ENCODE measurements around the gene GSTK1.

GSTK1 gene

DNA sequence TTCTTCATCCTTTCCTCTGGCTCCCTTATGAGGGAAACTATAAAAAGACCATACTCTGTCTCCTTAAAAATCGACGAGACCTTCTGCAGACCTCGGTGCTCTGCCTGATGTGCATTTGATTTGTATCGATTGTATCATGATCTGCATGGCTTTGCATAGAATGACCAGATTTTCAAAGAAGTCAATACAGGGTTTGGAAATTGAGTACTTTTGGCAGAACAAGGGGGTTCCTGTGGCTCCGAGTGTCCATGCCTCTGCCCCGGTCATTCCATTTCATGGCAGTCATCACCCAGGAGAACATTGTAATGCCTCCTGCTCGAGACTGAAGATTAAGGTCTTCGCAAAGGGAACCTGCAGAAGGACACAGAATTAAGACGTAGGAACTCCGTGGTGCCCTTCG, 25.6 kb downstream of the GSTK1 start:
- TF ChIP-seq ZNF274 (IDR thresholded peaks at IDR 0.05; ENCODE audit: low read depth, low read length) = no peak
- H3K4me3 ChIP-seq (ENCODE audit: low read length) = peak overlapping the region; percentile 87

- peak overlapping the region; percentile 87 for H3K4me3 ChIP-seq (ENCODE audit: low read length)
- TF ChIP-seq ZNF274 (IDR thresholded peaks at IDR 0.05; ENCODE audit: low read depth, low read length) = no peak
Observed at GRCh38 chr7:143289421-143289820, 26.2 kb downstream of the GSTK1 start.

DNA sequence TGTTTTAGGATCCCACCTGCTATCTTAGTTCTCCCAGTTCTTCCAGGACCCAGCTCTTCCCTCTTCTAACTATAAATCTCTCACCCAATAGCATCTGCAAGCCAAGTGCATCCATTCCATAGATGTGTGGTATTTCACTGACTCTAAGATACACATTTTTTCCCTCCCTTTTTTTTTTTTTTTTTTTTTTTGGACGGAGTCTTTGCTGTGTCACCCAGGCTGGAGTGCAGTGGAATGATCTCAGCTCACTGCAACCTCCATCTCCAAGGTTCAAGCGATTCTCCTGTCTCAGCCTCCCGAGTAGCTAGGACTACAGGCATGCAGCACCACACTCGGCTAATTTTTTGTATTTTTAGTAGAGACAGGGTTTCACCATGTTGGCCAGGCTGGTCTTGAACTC, 26.6 kb downstream of the GSTK1 start:
- peak overlapping the region; percentile 87 for H3K4me3 ChIP-seq (ENCODE audit: low read length)

DNA sequence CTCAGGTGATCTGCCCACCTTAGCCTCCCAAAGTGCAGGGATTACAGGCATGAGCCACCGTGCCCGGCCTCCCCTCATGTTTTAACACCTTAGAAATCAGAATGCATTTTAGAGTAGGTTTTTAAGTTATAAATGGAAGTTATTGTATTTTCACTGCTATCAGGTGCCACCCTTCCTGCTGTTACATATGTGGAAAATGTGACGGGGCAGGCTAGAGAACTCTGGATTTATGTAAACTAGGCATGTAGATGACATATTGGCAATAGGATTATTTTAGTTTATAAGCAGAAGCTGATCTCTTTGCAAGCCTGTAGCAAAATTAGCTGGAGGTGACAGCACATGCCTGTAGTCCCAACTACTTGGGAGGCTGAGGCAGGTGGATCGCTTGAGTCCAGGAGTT, 27.1 kb downstream of the GSTK1 start:
- no peak for TF ChIP-seq ZNF274 (IDR thresholded peaks at IDR 0.05; ENCODE audit: low read depth, low read length)
- peak overlapping the region; percentile 1; the same call in 1 of the 2 replicates for H3K4me3 ChIP-seq (ENCODE audit: low read length)

- no peak for TF ChIP-seq ZNF274 (IDR thresholded peaks at IDR 0.05; ENCODE audit: low read depth, low read length)
- H3K4me3 ChIP-seq (ENCODE audit: low read length) = no peak overlapping the region
Observed at GRCh38 chr7:143292876-143293275, 29.6 kb downstream of the GSTK1 start.

DNA sequence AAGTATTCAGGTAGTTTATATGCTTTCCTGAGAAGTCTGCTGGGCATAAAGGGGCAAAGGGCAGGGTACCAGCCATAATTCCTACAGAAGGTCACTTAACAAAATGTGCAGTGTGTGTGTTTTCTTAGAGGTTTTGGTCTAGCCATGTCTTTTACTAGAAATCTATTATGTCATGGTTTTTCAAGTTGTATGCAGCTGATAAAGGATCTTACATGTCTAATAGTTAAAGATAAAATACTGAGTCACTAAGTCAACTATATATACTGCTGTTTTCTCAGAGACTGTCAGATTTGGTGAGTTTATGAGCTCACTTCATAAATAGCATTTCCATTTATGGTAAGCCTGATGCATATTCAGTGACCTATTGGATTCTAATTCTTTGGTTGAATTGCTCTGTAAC, 32.6 kb downstream of the GSTK1 start:
- no peak for TF ChIP-seq ZNF274 (IDR thresholded peaks at IDR 0.05; ENCODE audit: low read depth, low read length)
- H3K4me3 ChIP-seq (ENCODE audit: low read length) = no peak overlapping the region

DNA sequence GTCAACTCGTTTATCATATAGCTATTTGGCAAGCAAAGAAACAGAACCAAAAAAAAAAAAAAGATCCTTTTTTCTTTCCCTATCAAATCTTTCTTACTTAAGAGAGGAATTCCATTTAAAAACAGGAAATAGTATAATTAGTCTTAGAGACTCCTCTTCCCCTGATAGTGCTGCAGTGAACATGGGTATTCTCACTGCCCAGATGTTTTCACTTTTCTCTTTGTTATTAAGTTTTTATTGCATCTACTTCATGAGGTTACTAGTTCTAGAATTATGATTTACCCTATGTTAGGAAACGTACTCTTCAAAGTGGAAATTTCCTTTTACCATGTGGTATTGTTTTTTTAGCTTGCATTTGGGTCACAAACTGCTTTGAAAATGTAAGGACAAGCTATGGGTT, 33.4 kb downstream of the GSTK1 start:
- TF ChIP-seq ZNF274 (IDR thresholded peaks at IDR 0.05; ENCODE audit: low read depth, low read length) = no peak
- no peak overlapping the region for H3K4me3 ChIP-seq (ENCODE audit: low read length)

GRCh38 chr7:143299346-143299745, 36.1 kb downstream of the GSTK1 start:
- TF ChIP-seq ZNF274 (IDR thresholded peaks at IDR 0.05; ENCODE audit: low read depth, low read length) = no peak
- no peak overlapping the region for H3K4me3 ChIP-seq (ENCODE audit: low read length)

GRCh38 chr7:143299840-143300239, 36.6 kb downstream of the GSTK1 start:
- no peak overlapping the region for H3K4me3 ChIP-seq (ENCODE audit: low read length)
- TF ChIP-seq ZNF274 (IDR thresholded peaks at IDR 0.05; ENCODE audit: low read depth, low read length) = no peak

GRCh38 chr7:143300959-143301935, 38.0 kb downstream of the GSTK1 start:
- no peak overlapping the region for H3K4me3 ChIP-seq (ENCODE audit: low read length)
- no peak for TF ChIP-seq ZNF274 (IDR thresholded peaks at IDR 0.05; ENCODE audit: low read depth, low read length)

DNA sequence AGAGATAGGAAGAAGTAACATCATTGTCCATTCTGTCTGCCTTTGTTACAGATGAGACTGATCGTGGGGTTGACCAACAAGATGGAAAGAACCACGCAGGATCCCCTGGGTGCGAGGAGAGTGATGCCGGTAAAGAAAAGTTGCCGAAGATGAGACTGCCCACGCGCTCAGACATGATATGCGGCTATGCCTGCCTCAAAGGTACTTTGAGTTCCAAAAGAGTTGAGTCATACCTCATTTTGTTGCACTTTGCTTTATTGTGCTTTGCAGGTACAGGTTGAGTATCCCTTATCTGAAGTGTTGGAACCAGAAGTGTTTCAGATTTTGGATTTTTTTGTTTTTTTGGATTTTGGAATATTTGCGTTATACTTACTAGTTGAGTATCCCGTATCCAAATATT, 40.5 kb downstream of the GSTK1 start:
- no peak for TF ChIP-seq ZNF274 (IDR thresholded peaks at IDR 0.05; ENCODE audit: low read depth, low read length)
- H3K4me3 ChIP-seq (ENCODE audit: low read length) = no peak overlapping the region

DNA sequence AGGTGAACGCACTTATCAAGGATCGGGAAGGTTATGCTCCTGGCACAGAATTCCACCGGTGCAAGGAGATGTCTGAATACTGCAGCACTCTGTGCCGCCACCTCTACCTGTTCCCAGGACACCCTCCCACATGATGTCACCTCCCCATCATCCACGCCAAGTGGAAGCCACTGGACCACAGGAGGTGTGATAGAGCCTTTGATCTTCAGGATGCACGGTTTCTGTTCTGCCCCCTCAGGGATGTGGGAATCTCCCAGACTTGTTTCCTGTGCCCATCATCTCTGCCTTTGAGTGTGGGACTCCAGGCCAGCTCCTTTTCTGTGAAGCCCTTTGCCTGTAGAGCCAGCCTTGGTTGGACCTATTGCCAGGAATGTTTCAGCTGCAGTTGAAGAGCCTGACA, 41.7 kb downstream of the GSTK1 start:
- no peak for TF ChIP-seq ZNF274 (IDR thresholded peaks at IDR 0.05; ENCODE audit: low read depth, low read length)
- H3K4me3 ChIP-seq (ENCODE audit: low read length) = no peak overlapping the region

DNA sequence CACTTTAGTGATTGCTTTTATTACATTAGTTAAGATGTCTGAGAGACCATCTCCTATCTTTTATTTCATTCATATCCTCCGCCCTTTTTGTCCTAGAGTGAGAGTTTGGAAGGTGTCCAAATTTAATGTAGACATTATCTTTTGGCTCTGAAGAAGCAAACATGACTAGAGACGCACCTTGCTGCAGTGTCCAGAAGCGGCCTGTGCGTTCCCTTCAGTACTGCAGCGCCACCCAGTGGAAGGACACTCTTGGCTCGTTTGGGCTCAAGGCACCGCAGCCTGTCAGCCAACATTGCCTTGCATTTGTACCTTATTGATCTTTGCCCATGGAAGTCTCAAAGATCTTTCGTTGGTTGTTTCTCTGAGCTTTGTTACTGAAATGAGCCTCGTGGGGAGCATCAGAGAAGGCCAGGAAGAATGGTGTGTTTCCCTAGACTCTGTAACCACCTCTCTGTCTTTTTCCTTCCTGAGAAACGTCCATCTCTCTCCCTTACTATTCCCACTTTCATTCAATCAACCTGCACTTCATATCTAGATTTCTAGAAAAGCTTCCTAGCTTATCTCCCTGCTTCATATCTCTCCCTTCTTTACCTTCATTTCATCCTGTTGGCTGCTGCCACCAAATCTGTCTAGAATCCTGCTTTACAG, 42.3 kb downstream of the GSTK1 start:
- TF ChIP-seq ZNF274 (IDR thresholded peaks at IDR 0.05; ENCODE audit: low read depth, low read length) = no peak
- H3K4me3 ChIP-seq (ENCODE audit: low read length) = no peak overlapping the region

DNA sequence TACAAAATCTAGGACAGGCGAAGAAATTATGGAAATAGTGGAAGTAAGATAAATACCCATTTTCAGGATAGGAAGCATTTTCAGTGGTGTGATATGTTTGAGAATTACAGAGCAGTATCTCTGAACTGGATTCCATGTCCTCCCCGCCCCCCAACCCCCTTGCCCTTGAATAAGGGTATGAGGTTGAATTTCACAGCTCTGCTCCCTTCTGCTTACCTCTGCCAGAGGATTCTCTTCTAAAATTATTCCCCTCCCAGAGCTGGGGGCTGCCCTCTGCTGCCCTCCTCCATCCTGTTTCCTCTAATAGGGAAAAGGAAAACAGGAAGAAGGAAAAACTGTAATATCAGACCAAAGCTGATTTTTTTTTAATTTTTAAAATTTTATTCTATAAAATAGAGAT, 45.4 kb downstream of the GSTK1 start:
- no peak overlapping the region for H3K4me3 ChIP-seq (ENCODE audit: low read length)
- TF ChIP-seq ZNF274 (IDR thresholded peaks at IDR 0.05; ENCODE audit: low read depth, low read length) = no peak

DNA sequence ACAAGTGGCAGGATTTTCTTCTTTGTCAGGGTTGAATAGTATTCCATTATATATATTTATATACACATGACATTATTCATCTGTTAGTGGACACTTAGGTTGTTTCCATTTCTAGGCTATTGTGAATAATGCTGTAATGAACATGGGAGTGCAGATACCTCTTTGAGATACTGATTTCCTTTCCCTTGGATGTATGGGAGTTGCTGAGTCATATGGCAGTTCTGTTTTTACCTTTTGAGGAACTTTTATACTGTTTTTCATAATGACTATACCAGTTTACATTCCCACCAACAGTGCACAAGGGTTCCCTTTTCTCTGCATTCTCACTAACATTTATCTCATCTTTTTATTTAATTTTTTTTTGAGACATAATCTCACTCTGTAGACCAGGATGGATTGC, 50.9 kb downstream of the GSTK1 start:
- H3K4me3 ChIP-seq (ENCODE audit: low read length) = no peak overlapping the region
- no peak for TF ChIP-seq ZNF274 (IDR thresholded peaks at IDR 0.05; ENCODE audit: low read depth, low read length)
